Measurements from ENCODE around the gene RAD51B.
A peak's percentile ranks its signal among the peaks of the same experiment; 100 is the strongest.

Gene RAD51B

DNA sequence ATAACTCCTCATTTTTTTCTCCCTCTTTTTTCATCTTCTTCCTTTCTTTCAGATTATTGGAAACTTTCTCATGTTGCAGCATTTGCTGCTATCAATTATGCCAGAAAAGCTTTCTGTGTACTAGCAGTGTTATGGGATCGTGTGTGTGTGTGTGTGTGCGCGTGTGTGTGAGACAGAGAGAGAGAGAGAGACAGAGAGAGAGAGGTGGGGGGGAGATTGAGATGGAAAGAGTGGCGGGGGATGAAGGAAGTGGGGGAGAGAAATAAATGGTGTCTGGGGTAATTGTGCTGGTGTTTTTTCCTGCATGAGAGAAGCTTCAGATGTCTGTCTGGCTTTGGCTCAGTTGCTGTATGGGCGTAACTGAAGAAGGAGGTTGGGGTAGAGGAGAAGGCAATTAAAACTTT is 268.9 kb downstream of the RAD51B start (continued):
- TF ChIP-seq ZNF311 (tag by site-specific recombination; IDR thresholded peaks at IDR 0.05; ENCODE audit: borderline replicate concordance), result no peak
- no peak for TF ChIP-seq BCL11B (tag by site-specific recombination; IDR thresholded peaks at IDR 0.05; ENCODE audit: low read depth)
- TF ChIP-seq, protein P1, sequence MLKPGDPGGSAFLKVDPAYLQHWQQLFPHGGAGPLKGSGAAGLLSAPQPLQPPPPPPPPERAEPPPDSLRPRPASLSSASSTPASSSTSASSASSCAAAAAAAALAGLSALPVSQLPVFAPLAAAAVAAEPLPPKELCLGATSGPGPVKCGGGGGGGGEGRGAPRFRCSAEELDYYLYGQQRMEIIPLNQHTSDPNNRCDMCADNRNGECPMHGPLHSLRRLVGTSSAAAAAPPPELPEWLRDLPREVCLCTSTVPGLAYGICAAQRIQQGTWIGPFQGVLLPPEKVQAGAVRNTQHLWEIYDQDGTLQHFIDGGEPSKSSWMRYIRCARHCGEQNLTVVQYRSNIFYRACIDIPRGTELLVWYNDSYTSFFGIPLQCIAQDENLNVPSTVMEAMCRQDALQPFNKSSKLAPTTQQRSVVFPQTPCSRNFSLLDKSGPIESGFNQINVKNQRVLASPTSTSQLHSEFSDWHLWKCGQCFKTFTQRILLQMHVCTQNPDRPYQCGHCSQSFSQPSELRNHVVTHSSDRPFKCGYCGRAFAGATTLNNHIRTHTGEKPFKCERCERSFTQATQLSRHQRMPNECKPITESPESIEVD (tag by site-specific recombination; IDR thresholded peaks at IDR 0.05), result no peak
- TF ChIP-seq SP3 (tag by site-specific recombination; IDR thresholded peaks at IDR 0.05), result no peak
- TF ChIP-seq ZNF214 (tag by site-specific recombination; IDR thresholded peaks at IDR 0.05; ENCODE audit: borderline replicate concordance), result no peak
- no peak for TF ChIP-seq ZNF621 (tag by site-specific recombination; IDR thresholded peaks at IDR 0.05)
- no peak for TF ChIP-seq ZNF623 (tag by site-specific recombination; IDR thresholded peaks at IDR 0.05)
- no peak for TF ChIP-seq ZNF707 (tag by site-specific recombination; IDR thresholded peaks at IDR 0.05)
- TF ChIP-seq ZNF223 (tag by site-specific recombination; IDR thresholded peaks at IDR 0.05), result no peak
- TF ChIP-seq, protein P2, sequence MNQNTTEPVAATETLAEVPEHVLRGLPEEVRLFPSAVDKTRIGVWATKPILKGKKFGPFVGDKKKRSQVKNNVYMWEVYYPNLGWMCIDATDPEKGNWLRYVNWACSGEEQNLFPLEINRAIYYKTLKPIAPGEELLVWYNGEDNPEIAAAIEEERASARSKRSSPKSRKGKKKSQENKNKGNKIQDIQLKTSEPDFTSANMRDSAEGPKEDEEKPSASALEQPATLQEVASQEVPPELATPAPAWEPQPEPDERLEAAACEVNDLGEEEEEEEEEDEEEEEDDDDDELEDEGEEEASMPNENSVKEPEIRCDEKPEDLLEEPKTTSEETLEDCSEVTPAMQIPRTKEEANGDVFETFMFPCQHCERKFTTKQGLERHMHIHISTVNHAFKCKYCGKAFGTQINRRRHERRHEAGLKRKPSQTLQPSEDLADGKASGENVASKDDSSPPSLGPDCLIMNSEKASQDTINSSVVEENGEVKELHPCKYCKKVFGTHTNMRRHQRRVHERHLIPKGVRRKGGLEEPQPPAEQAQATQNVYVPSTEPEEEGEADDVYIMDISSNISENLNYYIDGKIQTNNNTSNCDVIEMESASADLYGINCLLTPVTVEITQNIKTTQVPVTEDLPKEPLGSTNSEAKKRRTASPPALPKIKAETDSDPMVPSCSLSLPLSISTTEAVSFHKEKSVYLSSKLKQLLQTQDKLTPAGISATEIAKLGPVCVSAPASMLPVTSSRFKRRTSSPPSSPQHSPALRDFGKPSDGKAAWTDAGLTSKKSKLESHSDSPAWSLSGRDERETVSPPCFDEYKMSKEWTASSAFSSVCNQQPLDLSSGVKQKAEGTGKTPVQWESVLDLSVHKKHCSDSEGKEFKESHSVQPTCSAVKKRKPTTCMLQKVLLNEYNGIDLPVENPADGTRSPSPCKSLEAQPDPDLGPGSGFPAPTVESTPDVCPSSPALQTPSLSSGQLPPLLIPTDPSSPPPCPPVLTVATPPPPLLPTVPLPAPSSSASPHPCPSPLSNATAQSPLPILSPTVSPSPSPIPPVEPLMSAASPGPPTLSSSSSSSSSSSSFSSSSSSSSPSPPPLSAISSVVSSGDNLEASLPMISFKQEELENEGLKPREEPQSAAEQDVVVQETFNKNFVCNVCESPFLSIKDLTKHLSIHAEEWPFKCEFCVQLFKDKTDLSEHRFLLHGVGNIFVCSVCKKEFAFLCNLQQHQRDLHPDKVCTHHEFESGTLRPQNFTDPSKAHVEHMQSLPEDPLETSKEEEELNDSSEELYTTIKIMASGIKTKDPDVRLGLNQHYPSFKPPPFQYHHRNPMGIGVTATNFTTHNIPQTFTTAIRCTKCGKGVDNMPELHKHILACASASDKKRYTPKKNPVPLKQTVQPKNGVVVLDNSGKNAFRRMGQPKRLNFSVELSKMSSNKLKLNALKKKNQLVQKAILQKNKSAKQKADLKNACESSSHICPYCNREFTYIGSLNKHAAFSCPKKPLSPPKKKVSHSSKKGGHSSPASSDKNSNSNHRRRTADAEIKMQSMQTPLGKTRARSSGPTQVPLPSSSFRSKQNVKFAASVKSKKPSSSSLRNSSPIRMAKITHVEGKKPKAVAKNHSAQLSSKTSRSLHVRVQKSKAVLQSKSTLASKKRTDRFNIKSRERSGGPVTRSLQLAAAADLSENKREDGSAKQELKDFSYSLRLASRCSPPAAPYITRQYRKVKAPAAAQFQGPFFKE (tag by site-specific recombination; IDR thresholded peaks at IDR 0.05; ENCODE audit: borderline replicate concordance), result no peak
- TF ChIP-seq ZNF626 (tag by site-specific recombination; IDR thresholded peaks at IDR 0.05), result no peak
- no peak for TF ChIP-seq KLF7 (tag by site-specific recombination; IDR thresholded peaks at IDR 0.05; ENCODE audit: borderline replicate concordance)

DNA sequence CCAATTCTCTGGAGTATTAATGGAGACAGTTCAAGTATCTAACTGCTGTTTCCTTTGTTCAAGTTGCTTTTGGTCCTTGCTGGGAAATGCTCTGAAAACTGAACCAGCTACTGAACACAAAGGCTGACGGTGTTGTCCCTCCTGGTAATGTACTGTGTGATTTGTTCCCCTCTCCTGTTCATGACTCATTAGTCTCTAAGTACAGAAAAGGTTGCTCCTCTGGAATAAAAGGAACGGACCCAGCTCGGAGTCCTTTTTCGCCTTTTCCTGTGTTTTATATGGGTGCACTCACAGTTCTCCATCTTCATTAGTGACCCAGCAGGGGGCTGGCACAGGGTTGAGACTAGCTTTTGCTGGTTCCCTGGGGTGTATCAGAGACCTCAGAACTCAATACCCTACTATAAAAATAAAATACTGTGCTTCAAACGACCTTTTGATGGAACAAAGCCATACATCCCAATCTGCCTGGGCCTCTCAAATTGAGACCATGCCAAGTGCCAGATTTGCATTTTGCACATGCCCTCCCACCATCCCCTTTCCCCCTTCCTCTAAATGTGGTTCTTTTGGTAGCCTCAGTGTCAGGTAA is 269.7 kb downstream of the RAD51B start:
- Histone ChIP-seq H3K9me3 (ENCODE audit: control insufficient read depth, insufficient read depth, low read depth, low read length) (no peaks in the 10 kb centered on the region), H3K27ac (ENCODE audit: extremely low read depth, low read depth, low read length) (peak overlapping the region; percentile 89), H3K36me3 (ENCODE audit: control insufficient read depth in 2 of 2, insufficient read depth in 1 of 2, low read length in 2 of 2) (no peaks in the 10 kb centered on the region), H3K4me3 (ENCODE audit: low read depth, low read length) (no peak overlapping the region), H3K4me1 (ENCODE audit: control insufficient read depth, insufficient read depth, low read length) (peaks cover 20% of the 10 kb centered on the region)
- CTCF ChIA-PET, result interaction anchor here (0.8 to 1.2 kb wide), 3 partner anchors 118 to 730 kb away, joined by 3 to 4 read pairs (median 3); no protein-coding TSS in a partner anchor
- POLR2A ChIA-PET, result interaction anchor here (0.8 to 1.2 kb wide), 2 partner anchors 16 to 168 kb away, joined by 4 to 5 read pairs; no protein-coding TSS in a partner anchor
- TF ChIP-seq ZNF426 (tag by site-specific recombination; IDR thresholded peaks at IDR 0.05) (no peak), ZNF747 (tag by site-specific recombination; IDR thresholded peaks at IDR 0.05) (no peak), ZNF624 (tag by site-specific recombination; IDR thresholded peaks at IDR 0.05) (no peak), HOXA7 (CRISPR knock-in tag; IDR thresholded peaks at IDR 0.05; ENCODE audit: borderline replicate concordance) (no peak), ZNF221 (tag by site-specific recombination; IDR thresholded peaks at IDR 0.05; ENCODE audit: borderline replicate concordance) (no peak), FEZF1 (tag by site-specific recombination; IDR thresholded peaks at IDR 0.05) (peak; percentile 86), ZNF266 (tag by site-specific recombination; IDR thresholded peaks at IDR 0.05; ENCODE audit: low read depth) (no peak), ZNF600 (tag by site-specific recombination; IDR thresholded peaks at IDR 0.05) (peak; percentile 74), ZNF660 (tag by site-specific recombination; IDR thresholded peaks at IDR 0.05) (0 out of 2 replicates have a peak, but pooled peaks have one; percentile 26), GFI1B (tag by site-specific recombination; IDR thresholded peaks at IDR 0.05) (no peak), IKZF3 (tag by site-specific recombination; IDR thresholded peaks at IDR 0.05) (peak; percentile 82), ZNF223 (tag by site-specific recombination; IDR thresholded peaks at IDR 0.05) (peak; percentile 91)
- TF ChIP-seq, protein P3, sequence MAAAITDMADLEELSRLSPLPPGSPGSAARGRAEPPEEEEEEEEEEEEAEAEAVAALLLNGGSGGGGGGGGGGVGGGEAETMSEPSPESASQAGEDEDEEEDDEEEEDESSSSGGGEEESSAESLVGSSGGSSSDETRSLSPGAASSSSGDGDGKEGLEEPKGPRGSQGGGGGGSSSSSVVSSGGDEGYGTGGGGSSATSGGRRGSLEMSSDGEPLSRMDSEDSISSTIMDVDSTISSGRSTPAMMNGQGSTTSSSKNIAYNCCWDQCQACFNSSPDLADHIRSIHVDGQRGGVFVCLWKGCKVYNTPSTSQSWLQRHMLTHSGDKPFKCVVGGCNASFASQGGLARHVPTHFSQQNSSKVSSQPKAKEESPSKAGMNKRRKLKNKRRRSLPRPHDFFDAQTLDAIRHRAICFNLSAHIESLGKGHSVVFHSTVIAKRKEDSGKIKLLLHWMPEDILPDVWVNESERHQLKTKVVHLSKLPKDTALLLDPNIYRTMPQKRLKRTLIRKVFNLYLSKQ (tag by site-specific recombination; IDR thresholded peaks at IDR 0.05; ENCODE audit: borderline replicate concordance), result no peak
- TF ChIP-seq, protein P4, sequence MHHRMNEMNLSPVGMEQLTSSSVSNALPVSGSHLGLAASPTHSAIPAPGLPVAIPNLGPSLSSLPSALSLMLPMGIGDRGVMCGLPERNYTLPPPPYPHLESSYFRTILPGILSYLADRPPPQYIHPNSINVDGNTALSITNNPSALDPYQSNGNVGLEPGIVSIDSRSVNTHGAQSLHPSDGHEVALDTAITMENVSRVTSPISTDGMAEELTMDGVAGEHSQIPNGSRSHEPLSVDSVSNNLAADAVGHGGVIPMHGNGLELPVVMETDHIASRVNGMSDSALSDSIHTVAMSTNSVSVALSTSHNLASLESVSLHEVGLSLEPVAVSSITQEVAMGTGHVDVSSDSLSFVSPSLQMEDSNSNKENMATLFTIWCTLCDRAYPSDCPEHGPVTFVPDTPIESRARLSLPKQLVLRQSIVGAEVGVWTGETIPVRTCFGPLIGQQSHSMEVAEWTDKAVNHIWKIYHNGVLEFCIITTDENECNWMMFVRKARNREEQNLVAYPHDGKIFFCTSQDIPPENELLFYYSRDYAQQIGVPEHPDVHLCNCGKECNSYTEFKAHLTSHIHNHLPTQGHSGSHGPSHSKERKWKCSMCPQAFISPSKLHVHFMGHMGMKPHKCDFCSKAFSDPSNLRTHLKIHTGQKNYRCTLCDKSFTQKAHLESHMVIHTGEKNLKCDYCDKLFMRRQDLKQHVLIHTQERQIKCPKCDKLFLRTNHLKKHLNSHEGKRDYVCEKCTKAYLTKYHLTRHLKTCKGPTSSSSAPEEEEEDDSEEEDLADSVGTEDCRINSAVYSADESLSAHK (tag by site-specific recombination; IDR thresholded peaks at IDR 0.05), result peak; percentile 52; the same call in 1 of the 2 replicates

Measured in HEK293 (cell line).